SK-N-SH (cell line): ENCODE data around the gene NCDN. TPM values are rescaled to one million over a fixed set of nuclear protein-coding genes. Genes with fewer than 3 reads are reported as not detected.
A peak's percentile ranks its signal among the peaks of the same experiment; 100 is the strongest.

Source experiments
- CTCF ChIA-PET: fragments of 300-600, 350-600 bp; formaldehyde crosslinking; extraction: SDS; loops from one replicate; lab custom pipeline; 2021; lab: Yijun Ruan, JAX
- POLR2A ChIA-PET: fragments of 350-600 bp; sonication (Branson Sonifier 250); formaldehyde crosslinking; extraction: SDS; loops from one replicate; lab custom pipeline; 2020; ENCODE audit warnings: antibody characterized with exemption, inconsistent platforms; lab: Yijun Ruan, JAX
- DNase-seq: peaks from one replicate; pipeline ENCODE4 v3.0.0; 2012
- H2AFZ ChIP-seq: fragments of 200-600 bp; sonication (generic); 2 replicates; pipeline ENCODE4 v1.8.1; 2016; ENCODE audit warnings: antibody characterized with exemption, mild to moderate bottlenecking, low read depth
- H3F3A ChIP-seq: fragments of 200-600 bp; sonication (generic); replicated peaks from 2 replicates; pipeline ENCODE3; 2016; ENCODE audit warnings: antibody characterized with exemption, mild to moderate bottlenecking; ENCODE audit not compliant: insufficient read depth
- H3K27ac ChIP-seq, 2 experiments: fragments of 200-500 bp in 1 of 2; fragments of 200-600 bp in 1 of 2; sonication (Bioruptor generic) in 1 of 2; sonication (generic), shearing (Covaris generic) in 1 of 2; 2 replicates each; pipeline versions ENCODE4 v1.5.1 to v1.6.1; 2014 to 2016; ENCODE audit warnings: low read depth in 2 of 2, inconsistent platforms in 1 of 2, low read length in 1 of 2, mild to moderate bottlenecking in 1 of 2, mixed read lengths in 1 of 2
- H3K27me3 ChIP-seq: fragments of 200-600 bp; sonication (generic), shearing (Covaris generic); 2 replicates; pipeline ENCODE4 v1.6.1; 2016; ENCODE audit warnings: mixed run types; ENCODE audit not compliant: insufficient read depth
- H3K36me3 ChIP-seq, 2 experiments: fragments of 200-500 bp in 1 of 2; fragments of 200-600 bp in 1 of 2; sonication (Bioruptor generic) in 1 of 2; sonication (generic) in 1 of 2; replicated peaks in 1 of 2; 2 replicates each; pipeline versions ENCODE3 to v1.5.1; 2014 to 2016; ENCODE audit warnings: low read length in 1 of 2, mild to moderate bottlenecking in 1 of 2; ENCODE audit not compliant: insufficient read depth in 2 of 2, control insufficient read depth in 1 of 2
- H3K4me1 ChIP-seq, 2 experiments: fragments of 200-500 bp in 1 of 2; fragments of 200-600 bp in 1 of 2; sonication (Bioruptor generic) in 1 of 2; sonication (generic), shearing (Covaris generic) in 1 of 2; 2 replicates each; pipeline versions ENCODE4 v1.5.1 to v1.6.1; 2014 to 2016; ENCODE audit warnings: low read depth in 1 of 2, low read length in 1 of 2, mixed run types in 1 of 2; ENCODE audit not compliant: insufficient read depth in 2 of 2, control insufficient read depth in 1 of 2
- H3K4me2 ChIP-seq: fragments of 200-600 bp; sonication (generic), shearing (Covaris generic); 2 replicates; pipeline ENCODE4 v1.6.1; 2017; ENCODE audit warnings: mixed run types
- H3K4me3 ChIP-seq, 2 experiments: fragments of 200-500 bp in 1 of 2; fragments of 200-600 bp in 1 of 2; sonication (Bioruptor generic) in 1 of 2; sonication (generic), shearing (Covaris generic) in 1 of 2; 2 replicates each; pipeline versions ENCODE4 v1.5.1 to v1.8.1; 2014 to 2016; ENCODE audit warnings: low read depth in 2 of 2, inconsistent platforms in 1 of 2, low read length in 1 of 2, mild to moderate bottlenecking in 1 of 2, mixed read lengths in 1 of 2, moderate library complexity in 1 of 2
- H3K79me2 ChIP-seq: fragments of 200-600 bp; sonication (generic); 2 replicates; pipeline ENCODE4 v1.8.1; 2017; ENCODE audit warnings: mild to moderate bottlenecking; ENCODE audit not compliant: insufficient read depth
- H3K9ac ChIP-seq: fragments of 200-600 bp; sonication (generic); 2 replicates; pipeline ENCODE4 v1.6.1; 2017; ENCODE audit warnings: mixed run types
- H3K9me2 ChIP-seq: fragments of 200-600 bp; sonication (generic); 2 replicates; pipeline ENCODE4 v1.6.1; 2017; ENCODE audit warnings: mixed run types
- H3K9me3 ChIP-seq: fragments of 200-600 bp; sonication (generic); 2 replicates; pipeline ENCODE4 v1.6.1; 2017; ENCODE audit warnings: mixed run types, mild to moderate bottlenecking, moderate library complexity
- H4K20me1 ChIP-seq: fragments of 200-600 bp; sonication (generic); 2 replicates; pipeline ENCODE4 v1.6.1; 2017; ENCODE audit warnings: mild to moderate bottlenecking, mixed run types; ENCODE audit not compliant: insufficient read depth
- CHD2 ChIP-seq: fragments of 150-350 bp; IDR thresholded peaks from 2 replicates; pipeline ENCODE4 v1.6.1; 2018; ENCODE audit warnings: low read length; ENCODE audit not compliant: partially characterized antibody
- FOSL2 ChIP-seq: IDR thresholded peaks from 2 replicates; pipeline ENCODE4 v1.4.0; 2012; ENCODE audit warnings: low read depth, mild to moderate bottlenecking, moderate library complexity, borderline replicate concordance
- GABPA ChIP-seq: IDR thresholded peaks from 2 replicates; pipeline ENCODE4 v1.4.0; 2012; ENCODE audit warnings: low read depth, mild to moderate bottlenecking
- JUND ChIP-seq: IDR thresholded peaks from 2 replicates; pipeline ENCODE4 v1.4.0; 2012
- MXI1 ChIP-seq: IDR thresholded peaks from 2 replicates; pipeline ENCODE4 v1.6.1; 2012; ENCODE audit warnings: mild to moderate bottlenecking, low read depth, low read length, improper control_type of control experiment
- NFIC ChIP-seq: IDR thresholded peaks from 2 replicates; pipeline ENCODE4 v1.4.0; 2012; ENCODE audit warnings: borderline replicate concordance
- RAD21 ChIP-seq: IDR thresholded peaks from 2 replicates; pipeline ENCODE4 v1.6.1; 2012; ENCODE audit warnings: mild to moderate bottlenecking, low read length
- RCOR1 ChIP-seq: fragments of 150-350 bp; IDR thresholded peaks from 2 replicates; pipeline ENCODE4 v1.6.1; 2017; ENCODE audit warnings: antibody characterized with exemption, low read length
- RFX5 ChIP-seq: IDR thresholded peaks from 2 replicates; pipeline ENCODE4 v1.6.1; 2012; ENCODE audit warnings: mild to moderate bottlenecking, improper control_type of control experiment, low read length
- SIN3A ChIP-seq: IDR thresholded peaks from 2 replicates; pipeline ENCODE4 v1.6.1; 2012; ENCODE audit warnings: low read depth, mild to moderate bottlenecking, low read length, moderate library complexity, borderline replicate concordance
- SMC3 ChIP-seq: IDR thresholded peaks from 2 replicates; pipeline ENCODE4 v1.6.1; 2012; ENCODE audit warnings: low read depth, low read length, improper control_type of control experiment
- TCF12 ChIP-seq: IDR thresholded peaks from 2 replicates; pipeline ENCODE4 v1.4.0; 2012
- WGBS: methylation state at CpG from one replicate; pipeline ENCODE4 v1.1.6; 2017; ENCODE audit warnings: low lambda C conversion rate; 5-methylcytosine and 5-hydroxymethylcytosine counted together
- polyA plus RNA-seq, 3 experiments: library from polyadenylated mRNA; depleted of rRNA; stranded (reverse); fragments of >200 nt; gene quantifications; 2 replicates each; pipeline ENCODE4 v1.2.3, GENCODE V29; 2012
- TF ChIP-seq, protein P1 (sequence below): fragments of 200-600 bp; sonication (generic); IDR thresholded peaks from 2 replicates; pipeline ENCODE4 v1.6.1; 2017; ENCODE audit warnings: antibody characterized with exemption, mild to moderate bottlenecking, moderate library complexity
- TF ChIP-seq, protein P2 (sequence below): IDR thresholded peaks from 2 replicates; pipeline ENCODE4 v1.4.0; 2012; ENCODE audit warnings: low read depth, borderline replicate concordance
- TF ChIP-seq, protein P3 (sequence below): IDR thresholded peaks from 2 replicates; pipeline ENCODE4 v1.6.1; 2012; ENCODE audit warnings: mild to moderate bottlenecking, low read depth, low read length, moderate library complexity
- TF ChIP-seq, protein P4 (sequence below): fragments of 150-350 bp; IDR thresholded peaks from 2 replicates; pipeline ENCODE4 v1.6.1; 2016; ENCODE audit warnings: mild to moderate bottlenecking, low read depth, low read length

NCDN gene
- polyA plus RNA-seq, 1 of the 3 experiments (the other 2 are of a cell fraction) = 38.3 TPM

DNA sequence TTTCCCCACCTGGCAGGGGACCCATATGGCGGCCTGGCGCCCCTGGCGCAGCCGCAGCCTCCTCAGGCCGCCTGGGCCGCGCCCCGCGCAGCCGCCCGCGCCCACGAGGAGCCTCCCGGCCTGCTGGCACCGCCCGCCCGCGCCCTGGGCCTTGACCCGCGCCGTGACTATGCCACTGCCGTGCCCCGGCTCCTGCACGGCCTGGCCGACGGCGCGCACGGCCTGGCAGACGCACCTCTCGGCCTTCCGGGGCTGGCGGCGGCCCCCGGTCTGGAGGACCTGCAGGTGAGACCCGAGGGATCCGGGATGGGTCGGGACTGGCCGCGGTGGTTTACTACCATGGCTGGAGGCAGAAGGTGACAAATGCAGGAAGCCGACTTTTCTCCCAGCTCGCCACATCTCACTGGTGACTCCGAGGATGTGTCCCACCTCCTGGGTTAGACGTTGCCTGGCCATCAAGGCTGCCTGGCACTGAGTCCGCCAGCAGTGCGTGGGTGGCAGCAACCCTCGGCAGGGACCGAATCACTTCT lies 16.6 kb downstream of the NCDN start:
- no peak for DNase-seq
- Histone ChIP-seq H3K27ac (no peak overlapping the region), H3F3A (no peaks in the 10 kb centered on the region), H3K9ac (no peak overlapping the region), H3K4me2 (no peak overlapping the region), H4K20me1 (no peaks in the 10 kb centered on the region), H3K79me2 (no peaks in the 10 kb centered on the region), H3K36me3 (no peaks in the 10 kb centered on the region), H3K9me2 (no peaks in the 10 kb centered on the region), H3K9me3 (no peaks in the 10 kb centered on the region), H2AFZ (no peak overlapping the region), H3K4me1 (peaks cover 0 to 9% of the 10 kb centered on the region in 2 experiments; a peak in 1 of 4 replicates), H3K27me3 (no peaks in the 10 kb centered on the region), H3K4me3 (no peak overlapping the region)
- ChIA-PET POLR2A (no interaction called here), CTCF (interaction anchor here (2.3 to 11.7 kb wide), 2 partner anchors 141 to 152 kb away, joined by 18 to 347 read pairs; no protein-coding TSS in a partner anchor)
- TF ChIP-seq FOSL2 = no peak
- TF ChIP-seq RFX5 = no peak
- no peak for TF ChIP-seq JUND
- no peak for TF ChIP-seq GABPA
- 96% methylated on average over 10 of the region's 48 CpGs for WGBS

DNA sequence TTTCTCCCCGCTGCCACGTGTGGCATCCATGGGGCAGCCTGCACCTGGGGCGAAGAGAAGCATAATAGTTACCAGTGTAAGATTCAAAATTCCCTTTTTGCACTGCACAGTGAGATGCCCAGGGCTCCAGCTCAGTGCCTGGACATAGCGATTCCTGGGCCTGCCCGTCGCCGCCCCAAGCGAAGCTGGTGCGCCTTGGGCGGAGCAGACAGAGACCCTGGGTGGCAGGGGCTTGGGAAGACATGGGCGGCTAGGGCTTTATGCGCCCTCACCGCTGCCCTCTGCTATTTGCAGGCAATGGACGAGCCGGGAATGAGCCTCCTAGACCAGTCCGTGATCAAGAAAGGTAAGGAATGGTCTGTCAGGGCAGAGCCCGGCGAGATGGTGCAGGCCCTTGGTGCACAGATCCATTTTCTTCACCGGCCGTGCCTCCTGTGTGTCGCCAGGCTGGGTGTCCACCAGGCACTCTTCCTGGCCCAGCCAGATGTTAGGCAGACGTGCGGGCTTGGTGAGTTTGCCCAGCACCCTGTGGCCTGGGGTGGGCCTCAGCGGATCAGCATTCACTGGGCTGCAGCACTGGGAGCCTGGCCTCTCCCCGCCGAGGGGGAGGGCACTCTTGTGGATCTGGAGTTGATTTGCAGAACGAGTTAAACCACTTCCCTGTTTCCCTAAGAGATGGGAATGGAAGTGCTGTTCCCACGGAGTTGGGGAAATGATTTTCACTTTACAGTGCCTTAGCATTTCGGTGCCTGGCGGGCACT lies 17.2 kb downstream of the NCDN start:
- Histone ChIP-seq H3K4me1 (peaks cover 0 to 6% of the 10 kb centered on the region in 2 experiments; a peak in 1 of 4 replicates), H3K79me2 (no peaks in the 10 kb centered on the region), H4K20me1 (no peaks in the 10 kb centered on the region), H3K4me2 (no peak overlapping the region), H3K4me3 (no peak overlapping the region), H3K27ac (no peak overlapping the region), H3F3A (no peaks in the 10 kb centered on the region), H3K9me2 (no peaks in the 10 kb centered on the region), H3K9me3 (no peaks in the 10 kb centered on the region), H3K36me3 (no peaks in the 10 kb centered on the region), H3K9ac (no peak overlapping the region), H2AFZ (no peak overlapping the region), H3K27me3 (no peaks in the 10 kb centered on the region)
- WGBS = 70% methylated on average over 9 of the region's 30 CpGs
- TF ChIP-seq, protein P1, sequence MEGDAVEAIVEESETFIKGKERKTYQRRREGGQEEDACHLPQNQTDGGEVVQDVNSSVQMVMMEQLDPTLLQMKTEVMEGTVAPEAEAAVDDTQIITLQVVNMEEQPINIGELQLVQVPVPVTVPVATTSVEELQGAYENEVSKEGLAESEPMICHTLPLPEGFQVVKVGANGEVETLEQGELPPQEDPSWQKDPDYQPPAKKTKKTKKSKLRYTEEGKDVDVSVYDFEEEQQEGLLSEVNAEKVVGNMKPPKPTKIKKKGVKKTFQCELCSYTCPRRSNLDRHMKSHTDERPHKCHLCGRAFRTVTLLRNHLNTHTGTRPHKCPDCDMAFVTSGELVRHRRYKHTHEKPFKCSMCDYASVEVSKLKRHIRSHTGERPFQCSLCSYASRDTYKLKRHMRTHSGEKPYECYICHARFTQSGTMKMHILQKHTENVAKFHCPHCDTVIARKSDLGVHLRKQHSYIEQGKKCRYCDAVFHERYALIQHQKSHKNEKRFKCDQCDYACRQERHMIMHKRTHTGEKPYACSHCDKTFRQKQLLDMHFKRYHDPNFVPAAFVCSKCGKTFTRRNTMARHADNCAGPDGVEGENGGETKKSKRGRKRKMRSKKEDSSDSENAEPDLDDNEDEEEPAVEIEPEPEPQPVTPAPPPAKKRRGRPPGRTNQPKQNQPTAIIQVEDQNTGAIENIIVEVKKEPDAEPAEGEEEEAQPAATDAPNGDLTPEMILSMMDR = no peak
- TF ChIP-seq NFIC (no peak), RFX5 (no peak), GABPA (no peak), RAD21 (no peak), FOSL2 (no peak), TCF12 (no peak), CHD2 (no peak), SIN3A (no peak), SMC3 (no peak), MXI1 (no peak), RCOR1 (no peak)
- TF ChIP-seq, protein P2, sequence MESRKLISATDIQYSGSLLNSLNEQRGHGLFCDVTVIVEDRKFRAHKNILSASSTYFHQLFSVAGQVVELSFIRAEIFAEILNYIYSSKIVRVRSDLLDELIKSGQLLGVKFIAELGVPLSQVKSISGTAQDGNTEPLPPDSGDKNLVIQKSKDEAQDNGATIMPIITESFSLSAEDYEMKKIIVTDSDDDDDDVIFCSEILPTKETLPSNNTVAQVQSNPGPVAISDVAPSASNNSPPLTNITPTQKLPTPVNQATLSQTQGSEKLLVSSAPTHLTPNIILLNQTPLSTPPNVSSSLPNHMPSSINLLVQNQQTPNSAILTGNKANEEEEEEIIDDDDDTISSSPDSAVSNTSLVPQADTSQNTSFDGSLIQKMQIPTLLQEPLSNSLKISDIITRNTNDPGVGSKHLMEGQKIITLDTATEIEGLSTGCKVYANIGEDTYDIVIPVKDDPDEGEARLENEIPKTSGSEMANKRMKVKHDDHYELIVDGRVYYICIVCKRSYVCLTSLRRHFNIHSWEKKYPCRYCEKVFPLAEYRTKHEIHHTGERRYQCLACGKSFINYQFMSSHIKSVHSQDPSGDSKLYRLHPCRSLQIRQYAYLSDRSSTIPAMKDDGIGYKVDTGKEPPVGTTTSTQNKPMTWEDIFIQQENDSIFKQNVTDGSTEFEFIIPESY = no peak
- TF ChIP-seq, protein P3, sequence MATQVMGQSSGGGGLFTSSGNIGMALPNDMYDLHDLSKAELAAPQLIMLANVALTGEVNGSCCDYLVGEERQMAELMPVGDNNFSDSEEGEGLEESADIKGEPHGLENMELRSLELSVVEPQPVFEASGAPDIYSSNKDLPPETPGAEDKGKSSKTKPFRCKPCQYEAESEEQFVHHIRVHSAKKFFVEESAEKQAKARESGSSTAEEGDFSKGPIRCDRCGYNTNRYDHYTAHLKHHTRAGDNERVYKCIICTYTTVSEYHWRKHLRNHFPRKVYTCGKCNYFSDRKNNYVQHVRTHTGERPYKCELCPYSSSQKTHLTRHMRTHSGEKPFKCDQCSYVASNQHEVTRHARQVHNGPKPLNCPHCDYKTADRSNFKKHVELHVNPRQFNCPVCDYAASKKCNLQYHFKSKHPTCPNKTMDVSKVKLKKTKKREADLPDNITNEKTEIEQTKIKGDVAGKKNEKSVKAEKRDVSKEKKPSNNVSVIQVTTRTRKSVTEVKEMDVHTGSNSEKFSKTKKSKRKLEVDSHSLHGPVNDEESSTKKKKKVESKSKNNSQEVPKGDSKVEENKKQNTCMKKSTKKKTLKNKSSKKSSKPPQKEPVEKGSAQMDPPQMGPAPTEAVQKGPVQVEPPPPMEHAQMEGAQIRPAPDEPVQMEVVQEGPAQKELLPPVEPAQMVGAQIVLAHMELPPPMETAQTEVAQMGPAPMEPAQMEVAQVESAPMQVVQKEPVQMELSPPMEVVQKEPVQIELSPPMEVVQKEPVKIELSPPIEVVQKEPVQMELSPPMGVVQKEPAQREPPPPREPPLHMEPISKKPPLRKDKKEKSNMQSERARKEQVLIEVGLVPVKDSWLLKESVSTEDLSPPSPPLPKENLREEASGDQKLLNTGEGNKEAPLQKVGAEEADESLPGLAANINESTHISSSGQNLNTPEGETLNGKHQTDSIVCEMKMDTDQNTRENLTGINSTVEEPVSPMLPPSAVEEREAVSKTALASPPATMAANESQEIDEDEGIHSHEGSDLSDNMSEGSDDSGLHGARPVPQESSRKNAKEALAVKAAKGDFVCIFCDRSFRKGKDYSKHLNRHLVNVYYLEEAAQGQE = no peak
- TF ChIP-seq, protein P4, sequence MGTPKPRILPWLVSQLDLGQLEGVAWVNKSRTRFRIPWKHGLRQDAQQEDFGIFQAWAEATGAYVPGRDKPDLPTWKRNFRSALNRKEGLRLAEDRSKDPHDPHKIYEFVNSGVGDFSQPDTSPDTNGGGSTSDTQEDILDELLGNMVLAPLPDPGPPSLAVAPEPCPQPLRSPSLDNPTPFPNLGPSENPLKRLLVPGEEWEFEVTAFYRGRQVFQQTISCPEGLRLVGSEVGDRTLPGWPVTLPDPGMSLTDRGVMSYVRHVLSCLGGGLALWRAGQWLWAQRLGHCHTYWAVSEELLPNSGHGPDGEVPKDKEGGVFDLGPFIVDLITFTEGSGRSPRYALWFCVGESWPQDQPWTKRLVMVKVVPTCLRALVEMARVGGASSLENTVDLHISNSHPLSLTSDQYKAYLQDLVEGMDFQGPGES = no peak
- CTCF ChIA-PET = interaction anchor here (0.8 to 11.7 kb wide), 2 partner anchors 54 to 151 kb away, joined by 3 to 347 read pairs; no protein-coding TSS in a partner anchor
- POLR2A ChIA-PET = no interaction called here
- peak; percentile 52 for DNase-seq
